Fibroblast of the conjunctiva (primary cell): Measurements from ENCODE around the gene OR2G2.

Source experiments
- DNase-seq: peaks from one replicate; pipeline ENCODE4 v3.0.0-alpha.2; 2010; ENCODE audit warnings: low read depth

Gene OR2G2

GRCh38 chr1:247588060-247588459 lies at the start of gene OR2G2:
Gene OR2G2, plus strand, starts transcription at chr1:247588360. Its CDS starts 0 bp downstream, at chr1:247588360.
- DNase-seq: no peak

GRCh38 chr1:247538561-247538960 lies 49.6 kb upstream of the OR2G2 start:
- DNase-seq: no peak

DNA sequence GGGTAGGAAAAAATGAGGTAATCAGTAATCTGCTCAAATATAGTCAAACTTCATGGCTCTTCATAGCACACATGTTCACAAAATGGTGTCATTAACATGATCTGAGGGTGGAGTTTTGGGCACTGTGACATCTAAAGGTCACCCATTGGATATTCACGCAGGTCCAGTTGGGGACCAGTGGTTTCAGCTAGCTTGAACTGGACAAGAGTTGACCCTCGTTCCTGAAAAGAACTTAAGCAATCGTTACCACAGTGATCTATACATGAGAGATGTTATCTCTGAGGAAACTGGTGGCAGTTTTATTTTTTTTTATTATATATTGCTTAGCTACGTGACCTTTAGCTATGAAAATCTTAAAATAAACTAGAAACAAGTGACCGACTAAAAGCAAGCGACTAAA lies 48.9 kb upstream of the OR2G2 start:
- DNase-seq: no peak

GRCh38 chr1:247540581-247540980 lies 47.6 kb upstream of the OR2G2 start:
- DNase-seq: no peak

- DNase-seq: no peak
These were observed 45.3 kb upstream of the OR2G2 start for GRCh38 chr1:247542811-247543210.

GRCh38 chr1:247548092-247548491 lies 40.1 kb upstream of the OR2G2 start:
- no peak for DNase-seq

GRCh38 chr1:247548769-247549182 lies 39.4 kb upstream of the OR2G2 start, which contains the start of gene GCSAML:
Gene GCSAML, plus strand, starts transcription at chr1:247549134. Its CDS starts 58 bp downstream, at chr1:247549192.
- no peak for DNase-seq

DNA sequence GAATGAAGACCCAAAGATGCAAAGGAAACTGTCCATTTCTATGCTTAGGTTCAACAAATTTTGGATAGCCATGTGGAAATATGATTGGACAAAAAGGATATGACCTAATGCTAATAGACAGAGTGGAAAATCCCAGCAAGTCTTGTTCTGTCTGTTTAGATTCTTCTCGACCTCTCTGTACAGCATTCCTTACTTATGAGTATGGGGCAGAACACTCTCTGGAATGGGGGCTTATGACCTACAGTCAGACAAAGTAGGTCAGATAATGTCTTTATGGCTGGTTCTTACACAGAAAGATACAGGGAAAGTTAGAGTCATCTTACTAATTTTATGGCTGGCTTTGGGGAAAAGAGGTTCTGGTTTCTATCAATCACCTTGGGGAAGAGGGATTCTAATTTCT lies 36.4 kb upstream of the OR2G2 start:
- no peak for DNase-seq

DNA sequence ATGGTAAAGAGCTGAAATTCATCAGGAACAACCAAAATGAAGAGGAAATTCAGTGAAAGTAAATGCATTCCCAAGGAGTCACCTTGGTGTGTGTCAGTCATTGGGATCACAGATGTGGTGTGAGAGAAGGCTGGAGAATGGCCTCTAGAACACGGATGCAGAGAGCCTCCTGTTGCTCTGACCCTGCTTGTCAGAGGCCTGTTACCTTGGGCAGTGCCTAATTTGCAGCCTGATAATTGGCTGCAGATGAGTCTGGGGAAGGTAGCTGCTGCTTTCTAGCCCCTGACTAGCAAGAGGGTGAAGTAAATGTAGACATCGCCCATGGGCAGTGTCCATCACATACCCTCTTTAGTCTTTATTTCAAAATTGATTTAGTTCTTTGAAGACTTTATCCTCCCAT lies 35.9 kb upstream of the OR2G2 start:
- DNase-seq: no peak

DNA sequence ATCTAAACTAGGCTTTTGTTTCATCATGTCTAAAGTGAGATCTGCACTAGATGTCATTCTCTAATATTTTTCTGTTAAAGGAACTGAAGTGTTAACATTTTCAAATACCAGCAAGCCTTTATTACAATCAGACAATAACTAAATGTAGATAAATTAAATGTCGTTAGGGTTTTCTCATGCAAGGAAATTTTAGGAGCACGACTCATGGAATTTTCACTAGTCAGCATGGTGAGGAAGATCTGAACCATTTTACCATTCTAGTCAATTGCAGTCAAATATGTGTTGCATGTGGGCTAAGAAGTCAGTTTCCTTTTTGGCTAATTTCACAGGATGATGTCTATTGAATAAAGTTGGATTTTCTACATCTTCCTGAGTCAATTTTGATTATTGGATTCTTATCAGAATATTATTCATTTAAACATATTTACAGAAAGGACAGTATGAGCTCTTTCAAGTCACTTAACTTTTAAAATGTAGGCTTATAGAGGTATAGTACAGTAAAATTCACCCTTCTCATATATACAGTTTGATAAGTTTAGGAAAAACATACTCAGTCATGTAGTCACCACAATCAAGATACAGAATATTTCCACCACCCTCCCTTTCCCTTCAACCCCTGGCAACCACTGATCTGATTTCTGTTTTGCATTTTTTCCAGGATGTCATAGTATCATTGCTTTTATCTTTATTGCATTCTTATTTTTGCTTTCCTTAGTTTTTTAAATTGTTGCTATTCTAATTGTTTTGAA lies 30.1 kb upstream of the OR2G2 start:
- no peak for DNase-seq

GRCh38 chr1:247561711-247562110 lies 26.4 kb upstream of the OR2G2 start:
- no peak for DNase-seq

GRCh38 chr1:247562198-247562597 lies 26.0 kb upstream of the OR2G2 start:
- no peak for DNase-seq

- DNase-seq: no peak
These were observed 13.9 kb upstream of the OR2G2 start for GRCh38 chr1:247574236-247574635.

- DNase-seq: no peak
These were observed 13.5 kb upstream of the OR2G2 start for GRCh38 chr1:247574664-247575063.

DNA sequence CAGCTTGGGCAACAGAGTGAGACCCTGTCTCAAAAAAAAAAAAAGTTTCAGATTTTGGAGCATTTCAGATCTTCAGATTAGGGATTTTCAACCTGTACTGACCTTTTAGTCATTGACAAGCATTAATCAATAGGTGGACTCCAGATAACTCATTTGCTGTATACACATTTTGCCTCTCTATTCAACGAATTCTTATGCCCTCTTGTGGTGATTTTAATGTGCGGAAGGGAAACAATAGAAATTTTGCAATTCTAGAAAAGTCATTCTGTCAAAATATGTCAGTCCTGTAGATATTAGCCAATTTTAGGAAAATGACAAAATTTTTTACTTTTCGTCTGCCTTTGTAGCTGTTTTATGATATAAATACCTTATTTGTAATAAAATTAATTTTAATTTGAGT lies 11.6 kb upstream of the OR2G2 start:
- no peak for DNase-seq

DNA sequence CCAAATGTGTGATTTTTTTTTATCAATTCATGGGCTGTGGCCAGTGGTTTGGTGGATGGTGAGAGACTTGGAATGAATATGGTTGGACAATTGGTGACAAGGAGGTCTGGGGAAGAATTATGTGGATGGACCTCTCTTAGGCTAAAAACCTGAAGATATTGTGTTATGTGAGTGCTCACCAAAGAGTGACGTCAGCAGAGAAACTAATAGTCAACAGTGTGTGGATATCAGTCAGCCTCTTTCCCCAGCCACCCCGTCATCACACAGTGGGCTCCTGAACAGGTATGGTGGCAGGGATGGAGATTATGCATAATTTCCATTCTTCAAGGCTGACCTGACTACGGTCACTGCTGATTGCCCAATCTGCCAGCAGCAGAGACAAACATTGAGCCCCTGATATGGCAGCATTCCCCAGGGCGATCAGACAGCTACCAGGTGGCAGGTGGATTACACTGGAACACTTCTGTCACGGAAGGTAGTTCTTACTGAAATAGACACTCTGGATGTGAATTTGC lies 9.2 kb upstream of the OR2G2 start:
- no peak for DNase-seq

DNA sequence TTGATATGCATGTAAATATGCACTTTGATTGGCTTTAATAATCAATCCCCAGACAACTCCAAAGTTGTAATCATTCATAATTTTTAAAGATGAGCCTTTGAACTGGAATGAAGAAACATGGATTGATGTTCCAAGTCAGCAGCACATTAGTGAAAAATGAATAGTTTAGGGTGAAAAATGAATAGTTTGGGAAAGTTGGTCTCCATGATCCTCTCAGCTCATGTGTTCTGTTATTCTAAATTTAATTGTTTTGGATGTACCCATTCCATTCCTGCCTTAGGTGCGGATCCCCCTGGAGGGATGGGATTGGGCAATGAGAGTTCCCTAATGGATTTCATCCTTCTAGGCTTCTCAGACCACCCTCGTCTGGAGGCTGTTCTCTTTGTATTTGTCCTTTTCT lies 17.1 kb downstream of the OR2G2 start, which contains the start of gene OR2G3:
TSS of gene OR2G3 (plus strand) at position 301 of the 400 bp plus-strand sequence. CDS start at position 301, 0 bp downstream.
- DNase-seq: no peak

DNA sequence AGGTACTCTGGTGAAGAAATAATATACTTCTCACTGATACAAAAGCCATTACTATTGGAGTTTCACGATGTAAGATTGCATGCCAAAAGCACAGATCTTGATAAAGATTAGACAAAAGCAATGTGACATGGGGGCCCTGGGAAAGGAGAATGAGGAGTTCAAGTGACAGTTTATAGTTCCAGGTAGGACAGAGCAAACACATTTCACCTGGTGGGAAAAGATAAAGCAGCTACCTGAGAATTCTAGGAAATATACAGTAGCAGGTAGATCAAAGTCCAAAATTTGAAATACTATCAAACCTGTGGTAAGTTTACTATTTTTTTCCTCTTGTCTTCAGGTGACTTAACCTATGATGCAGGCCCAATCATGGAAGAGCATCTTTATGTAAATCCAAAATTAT lies 25.2 kb downstream of the OR2G2 start:
- DNase-seq: no peak

- no peak for DNase-seq
These were observed 26.5 kb downstream of the OR2G2 start for GRCh38 chr1:247614625-247615024.

GRCh38 chr1:247627951-247628350 lies 39.8 kb downstream of the OR2G2 start:
- no peak for DNase-seq

- DNase-seq: no peak
These were observed 49.9 kb downstream of the OR2G2 start for GRCh38 chr1:247638011-247638410.

- DNase-seq: no peak
These were observed 50.6 kb downstream of the OR2G2 start for GRCh38 chr1:247638781-247639180.
